BLaER1 treated with 17β-estradiol and CSF1 and Interleukin-3, amounts not matched to agents 10 nM and 100 nM (cell line): ENCODE measurements around the gene FSTL4.

ENCODE experiments used
- H3K27ac ChIP-seq, 11 experiments: shearing (Covaris generic); formaldehyde crosslinking; 2 replicates each; pipeline ENCODE4 v1.8.1; 2022
- H3K27me3 ChIP-seq, 11 experiments: shearing (Covaris generic); formaldehyde crosslinking; 2 replicates each; pipeline ENCODE4 v1.8.1; 2022
- H3K36me3 ChIP-seq, 11 experiments: shearing (Covaris generic); formaldehyde crosslinking; 2 replicates each; pipeline ENCODE4 v1.8.1; 2022
- H3K4me1 ChIP-seq, 10 experiments: shearing (Covaris generic); formaldehyde crosslinking; 2 replicates each; pipeline ENCODE4 v1.8.1; 2022
- H3K4me2 ChIP-seq, 11 experiments: shearing (Covaris generic); formaldehyde crosslinking; 2 replicates each; pipeline ENCODE4 v1.8.1; 2022
- H3K4me3 ChIP-seq, 10 experiments: shearing (Covaris generic); formaldehyde crosslinking; 2 replicates each; pipeline ENCODE4 v1.8.1; 2022
- H3K9ac ChIP-seq, 11 experiments: shearing (Covaris generic); formaldehyde crosslinking; 2 replicates each; pipeline ENCODE4 v1.8.1; 2022
- H3K9me3 ChIP-seq, 11 experiments: shearing (Covaris generic); formaldehyde crosslinking; replicated peaks in 1 of 11; 2 replicates each; pipeline ENCODE4 v1.8.1; 2022
- H4K20me1 ChIP-seq, 11 experiments: shearing (Covaris generic); formaldehyde crosslinking; 2 replicates each; pipeline ENCODE4 v1.8.1; 2022
- Cebpa-rat ChIP-seq, 11 experiments: shearing (Covaris generic); IDR thresholded peaks; 2 replicates each; pipeline ENCODE4 v1.8.1; 2022

FSTL4 gene

GRCh38 chr5:133603711-133604110 is 8.6 kb downstream of the FSTL4 start:
- no peak overlapping the region for H3K9ac ChIP-seq
- no peaks in the 10 kb centered on the region for H3K36me3 ChIP-seq
- H3K4me1 ChIP-seq, result peaks cover 0 to under 1% (median 0%) of the 10 kb centered on the region in 10 experiments; a peak in 1 of 20 replicates
- peaks cover 4 to 13% (median 9%) of the 10 kb centered on the region in 11 experiments for H3K27me3 ChIP-seq
- H3K4me2 ChIP-seq, result no peak overlapping the region
- no peak for TF ChIP-seq Cebpa-rat (IDR thresholded peaks at IDR 0.05)
- H3K9me3 ChIP-seq, result no peaks in the 10 kb centered on the region
- no peak overlapping the region for H3K4me3 ChIP-seq
- no peaks in the 10 kb centered on the region for H4K20me1 ChIP-seq
- H3K27ac ChIP-seq, result no peak overlapping the region

DNA sequence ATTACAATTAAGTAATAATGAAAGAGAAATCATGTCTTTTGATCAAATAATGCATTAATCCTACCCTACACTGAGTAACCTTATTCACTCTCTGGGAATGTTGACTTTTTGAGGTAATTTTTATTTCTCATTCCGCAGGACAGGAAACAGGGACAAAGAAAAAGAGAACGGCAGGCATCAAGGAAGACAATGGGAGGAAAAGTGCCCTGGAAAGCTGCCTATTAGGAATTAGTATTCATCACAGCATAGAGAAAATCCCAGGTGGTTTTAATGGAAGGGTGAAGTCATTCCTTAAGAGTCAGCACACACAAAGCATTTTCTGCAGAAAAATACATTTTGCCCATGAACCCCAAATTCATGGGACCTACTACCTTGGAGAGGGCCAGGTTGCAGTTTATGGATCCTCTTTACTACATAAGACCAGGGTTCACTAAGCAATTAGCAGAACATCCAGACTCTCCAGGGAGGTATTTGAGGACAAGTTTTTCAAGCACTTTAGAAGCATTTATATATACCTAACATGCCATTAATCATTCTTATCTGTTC is 9.4 kb downstream of the FSTL4 start:
- Histone ChIP-seq H3K36me3 (no peaks in the 10 kb centered on the region), H3K9ac (no peak overlapping the region), H4K20me1 (no peaks in the 10 kb centered on the region), H3K4me2 (no peak overlapping the region), H3K27me3 (peaks cover 0 to 5% (median under 1%) of the 10 kb centered on the region in 11 experiments; a peak in 10 of 22 replicates), H3K27ac (no peak overlapping the region), H3K4me1 (peaks cover 0 to 6% (median 0%) of the 10 kb centered on the region in 10 experiments; a peak in 1 of 20 replicates), H3K4me3 (no peak overlapping the region), H3K9me3 (no peaks in the 10 kb centered on the region)
- no peak for TF ChIP-seq Cebpa-rat (IDR thresholded peaks at IDR 0.05)

DNA sequence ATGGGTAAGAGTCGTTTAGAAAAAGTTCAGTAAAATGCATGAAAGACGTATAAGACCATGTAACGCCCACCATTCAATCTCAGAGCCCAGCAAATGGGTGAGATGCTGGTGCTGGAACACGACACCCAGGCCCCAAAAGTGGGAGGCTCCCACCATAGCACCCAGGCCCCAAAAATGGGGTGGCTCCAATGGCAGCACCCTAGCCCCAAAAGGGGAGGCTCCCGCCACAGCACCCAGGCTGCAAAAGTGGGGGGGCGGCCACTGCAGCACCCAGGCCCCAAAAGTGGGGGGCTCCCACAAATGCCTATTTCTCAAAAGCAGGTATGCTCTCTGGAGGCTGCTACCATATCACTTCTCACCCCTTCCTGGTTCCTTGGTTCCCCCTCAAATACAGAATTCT is 12.7 kb downstream of the FSTL4 start:
- TF ChIP-seq Cebpa-rat (IDR thresholded peaks at IDR 0.05), result no peak
- no peaks in the 10 kb centered on the region for H4K20me1 ChIP-seq
- peaks cover 0 to 6% (median 0%) of the 10 kb centered on the region in 10 experiments; a peak in 1 of 20 replicates for H3K4me1 ChIP-seq
- H3K9me3 ChIP-seq, result no peaks in the 10 kb centered on the region
- no peak overlapping the region for H3K4me2 ChIP-seq
- no peak overlapping the region for H3K4me3 ChIP-seq
- no peaks in the 10 kb centered on the region for H3K36me3 ChIP-seq
- H3K9ac ChIP-seq, result no peak overlapping the region
- no peaks in the 10 kb centered on the region for H3K27me3 ChIP-seq
- H3K27ac ChIP-seq, result no peak overlapping the region

- H3K9me3 ChIP-seq, result no peaks in the 10 kb centered on the region
- no peak overlapping the region for H3K9ac ChIP-seq
- no peak overlapping the region for H3K27ac ChIP-seq
- TF ChIP-seq Cebpa-rat (IDR thresholded peaks at IDR 0.05), result no peak
- H3K4me1 ChIP-seq, result peaks cover 0 to 6% (median 0%) of the 10 kb centered on the region in 10 experiments; a peak in 1 of 20 replicates
- H3K4me3 ChIP-seq, result no peak overlapping the region
- no peaks in the 10 kb centered on the region for H3K27me3 ChIP-seq
- H3K36me3 ChIP-seq, result no peaks in the 10 kb centered on the region
- no peak overlapping the region for H3K4me2 ChIP-seq
- no peaks in the 10 kb centered on the region for H4K20me1 ChIP-seq
Measured at GRCh38 chr5:133599044-133599443, 13.3 kb downstream of the FSTL4 start.

- TF ChIP-seq Cebpa-rat (IDR thresholded peaks at IDR 0.05), result no peak
Measured at GRCh38 chr5:133596049-133596448, 16.3 kb downstream of the FSTL4 start.

GRCh38 chr5:133595465-133595864 is 16.9 kb downstream of the FSTL4 start:
- H3K36me3 ChIP-seq, result no peaks in the 10 kb centered on the region

More at GRCh38 chr5:133596049-133596448, 16.3 kb downstream of the FSTL4 start:
- H3K9me3 ChIP-seq, result no peaks in the 10 kb centered on the region
- no peaks in the 10 kb centered on the region for H4K20me1 ChIP-seq
- H3K4me3 ChIP-seq, result no peak overlapping the region
- H3K36me3 ChIP-seq, result no peaks in the 10 kb centered on the region
- no peak overlapping the region for H3K27ac ChIP-seq
- H3K27me3 ChIP-seq, result no peaks in the 10 kb centered on the region
- no peak overlapping the region for H3K9ac ChIP-seq
- H3K4me2 ChIP-seq, result no peak overlapping the region
- H3K4me1 ChIP-seq, result peaks cover 0 to 6% (median 0%) of the 10 kb centered on the region in 10 experiments; a peak in 2 of 20 replicates

GRCh38 chr5:133589286-133589685 is 23.1 kb downstream of the FSTL4 start:
- Histone ChIP-seq H3K4me1 (peaks cover 0 to 6% (median 0%) of the 10 kb centered on the region in 10 experiments; a peak in 1 of 20 replicates), H3K4me3 (no peak overlapping the region), H3K36me3 (no peaks in the 10 kb centered on the region), H3K27me3 (no peaks in the 10 kb centered on the region), H3K27ac (no peak overlapping the region), H3K9ac (no peak overlapping the region), H4K20me1 (no peaks in the 10 kb centered on the region), H3K4me2 (no peak overlapping the region), H3K9me3 (no peaks in the 10 kb centered on the region)
- TF ChIP-seq Cebpa-rat (IDR thresholded peaks at IDR 0.05), result no peak

More at GRCh38 chr5:133595465-133595864, 16.9 kb downstream of the FSTL4 start:
- H3K4me2 ChIP-seq, result no peak overlapping the region
- H3K4me3 ChIP-seq, result no peak overlapping the region
- peaks cover 0 to 6% (median 0%) of the 10 kb centered on the region in 10 experiments; a peak in 2 of 20 replicates for H3K4me1 ChIP-seq
- no peak for TF ChIP-seq Cebpa-rat (IDR thresholded peaks at IDR 0.05)
- no peaks in the 10 kb centered on the region for H3K9me3 ChIP-seq
- H3K9ac ChIP-seq, result no peak overlapping the region
- no peak overlapping the region for H3K27ac ChIP-seq
- H4K20me1 ChIP-seq, result no peaks in the 10 kb centered on the region
- H3K27me3 ChIP-seq, result no peaks in the 10 kb centered on the region

DNA sequence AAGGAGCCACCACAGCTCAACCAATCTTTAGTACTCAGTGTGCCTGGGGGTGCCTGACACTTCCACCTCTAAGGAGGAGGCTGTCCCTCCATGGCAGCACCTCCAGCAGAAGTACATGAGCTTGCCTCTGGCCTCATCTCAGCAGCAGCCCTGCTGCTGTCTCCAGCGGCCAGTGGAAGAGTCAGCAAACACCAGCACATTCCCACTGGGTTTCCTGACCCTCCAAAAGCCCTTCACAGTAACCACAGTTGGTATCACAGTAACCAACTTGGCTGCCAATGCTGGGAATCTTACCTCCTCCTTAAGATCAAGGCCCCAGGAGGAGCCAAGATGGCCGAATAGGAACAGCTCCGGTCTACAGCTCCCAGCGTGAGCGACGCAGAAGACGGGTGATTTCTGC is 29.4 kb downstream of the FSTL4 start:
- no peaks in the 10 kb centered on the region for H4K20me1 ChIP-seq
- no peaks in the 10 kb centered on the region for H3K9me3 ChIP-seq
- no peak for TF ChIP-seq Cebpa-rat (IDR thresholded peaks at IDR 0.05)
- no peaks in the 10 kb centered on the region for H3K4me1 ChIP-seq
- no peak overlapping the region for H3K4me2 ChIP-seq
- no peak overlapping the region for H3K27ac ChIP-seq
- no peaks in the 10 kb centered on the region for H3K36me3 ChIP-seq
- H3K9ac ChIP-seq, result no peak overlapping the region
- H3K4me3 ChIP-seq, result no peak overlapping the region
- H3K27me3 ChIP-seq, result no peaks in the 10 kb centered on the region

DNA sequence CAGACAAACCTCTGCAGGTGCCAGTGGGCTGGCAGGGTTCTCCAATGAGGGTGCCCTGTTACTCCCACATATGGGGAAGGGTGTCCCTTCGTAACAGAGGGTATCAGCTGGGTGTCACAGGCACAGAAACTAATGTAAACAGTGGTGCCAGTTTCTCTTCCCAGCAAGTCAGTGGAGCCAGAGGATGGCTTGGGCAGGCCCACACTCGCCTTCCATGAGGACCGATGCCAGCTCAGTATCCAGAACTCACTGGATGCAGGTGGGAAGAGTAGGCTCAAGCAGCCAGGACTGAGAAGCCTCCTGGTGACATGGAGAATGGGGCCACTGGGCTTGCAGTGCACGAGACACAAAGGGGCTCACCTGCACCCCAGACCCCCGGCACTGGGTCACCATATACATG is 30.4 kb downstream of the FSTL4 start:
- Histone ChIP-seq H3K9ac (no peak overlapping the region), H3K36me3 (no peaks in the 10 kb centered on the region), H3K9me3 (no peaks in the 10 kb centered on the region), H3K27me3 (no peaks in the 10 kb centered on the region), H3K27ac (no peak overlapping the region), H3K4me3 (no peak overlapping the region), H4K20me1 (no peaks in the 10 kb centered on the region), H3K4me1 (no peaks in the 10 kb centered on the region), H3K4me2 (no peak overlapping the region)
- no peak for TF ChIP-seq Cebpa-rat (IDR thresholded peaks at IDR 0.05)

GRCh38 chr5:133581348-133581747 is 31.0 kb downstream of the FSTL4 start:
- TF ChIP-seq Cebpa-rat (IDR thresholded peaks at IDR 0.05), result no peak

More at GRCh38 chr5:133581348-133581747, 31.0 kb downstream of the FSTL4 start:
- H3K4me1 ChIP-seq, result no peaks in the 10 kb centered on the region
- no peak overlapping the region for H3K4me3 ChIP-seq
- H3K9ac ChIP-seq, result no peak overlapping the region
- H3K36me3 ChIP-seq, result no peaks in the 10 kb centered on the region
- H3K27ac ChIP-seq, result no peak overlapping the region
- no peaks in the 10 kb centered on the region for H3K9me3 ChIP-seq
- H3K27me3 ChIP-seq, result no peaks in the 10 kb centered on the region
- no peak overlapping the region for H3K4me2 ChIP-seq
- no peaks in the 10 kb centered on the region for H4K20me1 ChIP-seq
